Jurkat, Clone E6-1 (cell line): ENCODE results near the gene SMAD3.
"Not testable (repeated sequence)": the region's sequence is repeated elsewhere in the genome, so short reads cannot be mapped to it uniquely, and the experiment has no call there.

Experiments
- DNase-seq: peaks from one replicate; pipeline ENCODE4 v3.0.0-alpha.2; 2011; ENCODE audit warnings: low read depth, low spot score
- H3K4me3 ChIP-seq: 2 replicates; pipeline ENCODE4 v1.5.1; 2011; ENCODE audit warnings: mild to moderate bottlenecking, low read length, control low read depth, moderate library complexity

Gene SMAD3

DNA sequence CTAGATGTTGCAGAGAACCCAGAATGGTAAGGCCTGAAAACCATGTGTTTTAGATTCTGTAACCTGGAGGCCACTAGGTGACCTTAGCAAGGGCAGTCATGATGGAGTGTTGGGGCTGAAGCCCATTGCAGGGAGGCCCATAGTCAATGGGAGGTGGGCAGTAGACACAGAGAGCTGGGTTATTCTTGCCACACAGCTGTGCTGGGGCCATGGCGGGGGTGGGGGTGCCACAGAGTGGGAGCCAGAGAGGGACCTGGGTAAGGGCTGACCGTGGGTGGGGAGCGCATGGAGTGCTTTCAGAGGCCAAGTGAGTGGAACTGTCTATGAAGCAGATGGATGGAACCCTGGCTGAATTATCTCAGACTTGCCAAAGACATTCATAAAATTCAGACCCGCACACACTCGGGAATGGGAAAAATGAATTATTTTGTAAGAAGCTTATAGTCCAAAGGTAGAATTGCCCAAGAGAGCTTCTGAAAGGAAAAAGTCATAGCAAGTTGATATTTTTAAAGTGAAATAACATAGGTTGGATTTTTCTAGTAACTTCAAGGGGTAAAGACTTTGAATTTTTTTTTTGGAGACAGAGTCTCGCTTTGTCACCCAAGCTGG is 53.9 kb downstream of the SMAD3 start:
- DNase-seq: no peak
- no peak overlapping the region for H3K4me3 ChIP-seq

GRCh38 chr15:67120009-67120838 is 54.8 kb downstream of the SMAD3 start:
- DNase-seq: no peak
- no peak overlapping the region for H3K4me3 ChIP-seq

DNA sequence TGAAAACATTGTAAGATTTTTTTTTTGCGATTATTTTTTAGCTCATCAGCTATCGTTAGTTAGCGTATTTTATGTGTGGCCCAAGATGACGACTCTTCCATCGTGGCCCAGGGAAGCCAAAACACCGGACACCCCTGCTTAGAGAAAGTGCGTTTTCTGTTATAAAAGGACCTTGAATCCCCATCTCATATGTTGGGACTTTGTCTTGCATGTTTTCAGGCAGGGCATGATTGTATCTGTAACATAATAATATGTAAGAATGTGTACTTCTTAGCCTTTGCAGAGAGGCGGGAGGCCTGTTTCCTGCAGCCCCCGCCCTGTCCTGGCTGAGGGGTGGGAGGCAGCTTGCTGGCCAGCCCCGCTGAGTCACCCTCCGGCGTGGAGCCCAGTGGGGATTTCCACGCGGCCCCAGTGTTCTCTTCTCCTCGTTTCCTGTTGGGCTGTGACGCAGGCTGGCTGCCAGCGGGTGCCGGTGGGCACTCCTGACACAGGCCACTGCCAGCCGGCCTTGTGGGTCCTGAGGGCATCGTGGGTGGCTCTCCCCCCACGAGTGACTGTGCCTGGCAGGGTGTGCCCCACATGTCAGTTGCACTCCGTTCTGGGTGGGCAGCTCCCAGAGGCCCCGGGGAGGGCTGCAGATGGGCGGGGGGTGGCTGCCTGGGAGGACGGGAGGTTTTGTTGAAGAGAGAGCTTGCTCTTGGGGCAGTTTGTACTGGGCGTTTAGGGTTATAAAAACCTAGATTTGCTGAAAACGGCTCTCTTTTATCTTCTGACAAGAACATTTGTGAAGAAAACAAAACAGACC is 55.6 kb downstream of the SMAD3 start:
- no peak overlapping the region for H3K4me3 ChIP-seq
- no peak for DNase-seq

DNA sequence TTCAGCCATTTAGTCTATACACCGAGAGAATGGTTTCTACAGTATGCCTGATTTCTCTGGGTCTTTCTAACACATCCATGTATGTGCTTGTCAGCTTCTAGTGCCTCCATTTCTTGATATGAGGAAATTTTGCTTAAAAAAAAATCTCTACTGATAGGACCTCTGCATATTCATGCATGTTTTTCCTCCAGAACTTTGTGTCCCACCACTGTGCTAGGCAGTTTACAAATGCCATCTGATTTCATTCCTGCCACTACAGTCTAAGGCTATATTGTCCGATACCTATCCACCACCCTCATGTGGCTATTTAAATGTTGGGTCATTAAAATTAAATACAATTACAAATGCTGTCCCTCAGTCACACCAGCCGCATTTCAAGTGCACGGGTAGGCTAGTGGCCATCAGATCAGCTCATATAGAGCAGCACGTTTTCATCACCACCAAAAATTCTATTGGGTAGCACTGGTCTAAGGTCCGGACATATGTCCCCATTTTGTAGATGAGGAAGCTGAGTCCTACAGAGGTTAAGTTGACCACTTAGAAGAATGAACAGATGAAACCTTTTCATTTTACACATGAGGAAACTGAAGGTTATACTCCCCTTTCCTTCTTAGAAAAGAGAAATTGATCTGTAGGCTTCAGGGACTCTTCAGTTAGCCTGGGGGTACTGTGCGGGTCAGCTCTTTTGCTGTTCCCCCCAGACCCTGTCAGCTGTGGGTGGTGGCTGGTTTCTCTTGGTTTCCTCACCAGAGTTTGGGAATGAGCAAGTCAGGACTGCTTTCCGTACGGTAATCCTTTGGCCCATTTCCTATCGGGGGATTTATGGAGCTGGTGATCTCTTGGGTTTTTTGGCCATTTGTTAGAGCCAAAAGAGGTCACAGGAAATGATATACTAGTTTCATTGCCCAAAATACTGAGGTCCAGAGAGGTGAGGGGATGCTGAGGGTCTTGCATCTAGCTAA is 56.5 kb downstream of the SMAD3 start:
- DNase-seq: no peak
- H3K4me3 ChIP-seq: no peak overlapping the region

GRCh38 chr15:67122816-67123215 is 57.4 kb downstream of the SMAD3 start:
- not testable (repeated sequence) for DNase-seq, H3K4me3 ChIP-seq

DNA sequence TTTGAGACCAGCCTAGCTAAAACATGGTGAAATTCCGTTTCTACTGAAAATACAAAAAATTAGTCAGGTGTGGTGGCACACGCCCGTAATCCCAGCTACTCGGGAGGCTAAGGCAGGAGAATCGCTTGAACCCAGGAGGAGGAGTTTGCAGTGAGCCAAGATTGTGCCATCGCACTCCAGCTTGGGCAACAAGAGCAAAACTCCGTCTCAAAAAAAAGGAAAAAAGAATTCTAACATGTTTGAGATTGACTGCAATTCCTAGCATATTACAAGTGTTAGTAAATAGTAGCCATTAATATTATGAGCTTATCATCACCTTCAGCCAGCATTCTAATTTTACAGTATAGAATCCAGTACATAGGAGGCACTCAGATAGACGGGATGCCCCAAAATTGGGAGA is 57.9 kb downstream of the SMAD3 start:
- not testable (repeated sequence) for H3K4me3 ChIP-seq, DNase-seq

GRCh38 chr15:67124111-67124510 is 58.7 kb downstream of the SMAD3 start:
- DNase-seq: no peak
- H3K4me3 ChIP-seq: no peak overlapping the region

GRCh38 chr15:67124911-67125588 is 59.6 kb downstream of the SMAD3 start:
- no peak overlapping the region for H3K4me3 ChIP-seq
- DNase-seq: no peak

- no peak for DNase-seq
- no peak overlapping the region for H3K4me3 ChIP-seq
These were observed 60.4 kb downstream of the SMAD3 start for GRCh38 chr15:67125589-67126502.

DNA sequence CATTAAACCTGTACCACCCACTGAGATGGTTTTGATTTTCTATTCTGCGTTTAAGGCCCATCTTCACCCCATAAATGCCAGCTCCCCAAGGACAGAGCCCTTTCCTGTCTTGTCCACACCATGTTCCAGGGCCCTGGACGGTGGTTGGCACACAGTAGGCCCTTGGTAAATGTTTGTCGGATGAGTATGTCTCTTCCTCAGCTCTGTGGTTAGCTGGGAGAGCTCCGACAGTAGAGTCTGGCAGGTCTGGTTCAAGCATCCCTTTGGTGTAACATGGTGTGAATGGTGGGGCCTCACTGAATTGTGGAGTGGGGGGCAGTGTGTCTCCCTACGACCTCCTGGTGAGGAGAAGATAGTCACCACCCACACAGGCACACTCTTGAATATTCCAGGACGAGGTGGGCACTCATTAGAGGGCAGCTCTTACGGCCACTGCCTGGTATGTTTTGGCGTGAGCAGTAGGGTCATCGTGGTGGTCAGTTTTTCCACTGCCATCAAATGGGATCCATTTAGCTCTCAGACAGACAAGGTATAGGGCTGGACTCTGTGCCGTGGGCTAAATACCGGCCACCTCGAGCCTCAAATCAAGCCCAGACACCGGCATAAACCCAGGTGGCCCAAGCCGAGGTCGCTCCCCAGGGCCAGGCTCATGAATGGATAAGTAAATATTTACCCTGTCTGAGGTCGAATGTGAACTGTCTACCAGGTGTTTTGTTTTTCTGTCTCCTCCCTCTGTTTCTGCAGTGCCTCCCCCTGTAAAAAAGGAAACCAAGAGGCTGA is 61.3 kb downstream of the SMAD3 start:
- no peak for DNase-seq
- no peak overlapping the region for H3K4me3 ChIP-seq

GRCh38 chr15:67127331-67127664 is 61.9 kb downstream of the SMAD3 start:
- DNase-seq: no peak
- H3K4me3 ChIP-seq: no peak overlapping the region

DNA sequence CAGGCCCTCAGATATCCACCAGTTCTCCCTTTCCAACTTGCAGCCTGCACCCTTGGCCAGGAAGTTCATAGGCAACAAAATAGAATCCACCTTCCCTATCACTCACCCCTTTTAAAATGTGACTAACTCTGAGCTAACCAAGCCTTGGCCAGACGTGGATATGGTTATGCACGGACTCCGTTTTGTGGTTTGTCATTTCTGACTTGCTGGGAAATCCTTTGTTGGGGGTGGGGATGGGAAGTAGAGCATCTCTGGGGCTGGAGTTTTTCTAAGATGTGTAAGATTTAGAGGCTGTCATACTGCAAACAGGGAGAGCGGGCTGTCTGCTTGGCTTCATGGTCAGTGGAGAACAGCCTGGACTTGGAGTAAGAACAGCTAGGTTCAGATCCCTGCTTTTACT is 62.6 kb downstream of the SMAD3 start:
- no peak overlapping the region for H3K4me3 ChIP-seq
- no peak for DNase-seq

- DNase-seq: no peak
- H3K4me3 ChIP-seq: no peak overlapping the region
These were observed 64.8 kb downstream of the SMAD3 start for GRCh38 chr15:67130166-67130565.

GRCh38 chr15:67130673-67131601 is 65.5 kb downstream of the SMAD3 start:
- DNase-seq: no peak

DNA sequence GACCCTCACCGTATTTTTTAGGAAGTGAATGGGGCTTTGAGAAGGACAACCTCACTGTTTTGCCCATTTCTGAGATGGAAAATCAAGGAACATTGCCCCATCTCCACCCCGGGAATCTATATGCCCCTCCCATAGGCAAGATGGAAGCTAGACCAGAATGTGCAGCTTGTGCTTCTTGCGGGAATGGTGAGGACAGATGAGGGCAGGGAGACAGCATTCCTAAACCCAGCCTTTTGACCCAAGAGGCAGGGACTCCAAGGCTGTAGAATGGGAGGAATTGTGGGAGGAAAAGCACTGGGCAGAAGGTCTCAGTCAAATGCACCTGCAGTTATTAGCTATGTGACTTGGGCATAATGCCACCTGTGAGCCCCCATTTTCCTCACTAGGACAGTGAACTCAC is 66.9 kb downstream of the SMAD3 start:
- DNase-seq: no peak
- no peak overlapping the region for H3K4me3 ChIP-seq

More at GRCh38 chr15:67130673-67131601, 65.5 kb downstream of the SMAD3 start:
- no peak overlapping the region for H3K4me3 ChIP-seq

DNA sequence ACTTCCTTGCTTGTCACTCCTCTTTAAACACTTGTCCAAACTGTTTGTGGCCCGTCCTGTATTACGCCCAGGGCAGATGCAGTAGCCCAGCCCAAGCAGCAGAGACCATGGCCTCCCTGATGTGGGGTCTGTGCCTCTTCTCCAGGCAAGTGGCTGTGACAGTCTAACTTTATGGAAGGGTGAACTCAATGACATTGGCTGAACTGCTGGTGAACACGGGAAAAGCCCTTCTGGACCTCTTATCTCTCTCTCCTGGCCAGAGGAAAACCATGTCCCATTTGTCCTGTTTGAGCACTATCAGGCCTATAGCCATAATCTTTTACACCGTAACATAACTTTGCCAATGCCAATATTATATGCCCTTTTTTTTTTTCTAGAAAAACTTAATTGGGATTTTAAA is 67.6 kb downstream of the SMAD3 start:
- DNase-seq: no peak
- H3K4me3 ChIP-seq: no peak overlapping the region
